Measurements from ENCODE around the gene ZNF497. TPM values are rescaled to one million over a fixed set of nuclear protein-coding genes. Genes with fewer than 3 reads are reported as not detected.
"Not testable (repeated sequence)": the region's sequence is repeated elsewhere in the genome, so short reads cannot be mapped to it uniquely, and the experiment has no call there.

ZNF497 gene
- polyA plus RNA-seq, 1 donor: 2.4 TPM

DNA sequence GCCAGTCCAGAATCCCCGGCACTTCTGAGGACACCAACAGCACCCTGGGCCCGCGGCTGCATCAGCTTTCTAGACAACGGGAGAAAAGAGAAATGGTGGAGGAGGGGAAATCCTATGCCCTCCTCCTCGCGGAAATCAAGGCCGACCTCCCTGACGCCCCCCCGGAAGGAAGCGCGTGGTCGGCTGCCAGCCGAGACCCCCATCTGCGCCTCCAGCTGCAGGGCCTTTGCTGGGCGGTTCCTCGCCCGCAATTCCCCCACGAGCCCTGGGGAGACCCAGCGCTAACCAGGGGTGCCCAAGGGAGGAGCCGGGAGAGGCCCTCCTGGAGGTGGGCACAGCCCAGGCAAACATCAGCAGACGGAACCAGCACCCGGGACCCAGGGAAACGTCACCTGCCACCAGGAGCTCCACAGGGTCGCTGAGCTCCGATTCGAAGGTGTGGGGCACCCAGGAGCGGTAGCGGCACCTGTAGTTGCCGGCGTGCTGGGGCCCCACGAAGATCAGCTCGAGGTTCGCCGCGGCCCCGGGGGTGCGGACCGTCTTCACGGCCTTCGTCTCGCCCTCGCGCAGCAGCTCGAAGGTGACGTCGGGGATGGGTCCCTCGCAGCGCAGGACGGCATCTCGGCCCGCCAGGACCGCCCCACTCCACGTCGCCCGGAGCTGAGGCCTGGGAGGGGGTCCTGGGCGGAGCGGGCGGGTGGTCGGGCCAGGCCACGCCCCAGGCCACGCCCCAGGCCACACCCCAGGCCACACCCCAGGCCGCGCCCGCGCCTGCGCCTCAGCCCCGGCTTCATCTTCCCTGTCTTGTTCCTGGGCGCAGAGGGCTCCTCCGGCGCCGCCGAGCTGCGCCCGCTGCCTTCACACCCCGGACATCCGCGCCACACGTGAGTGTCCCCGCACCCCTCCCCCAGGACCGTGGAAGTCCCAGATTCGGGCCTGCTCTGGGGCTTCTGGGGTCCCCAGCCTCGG is 15.3 kb downstream of the ZNF497 start:
- peak; percentile 18 for DNase-seq

DNA sequence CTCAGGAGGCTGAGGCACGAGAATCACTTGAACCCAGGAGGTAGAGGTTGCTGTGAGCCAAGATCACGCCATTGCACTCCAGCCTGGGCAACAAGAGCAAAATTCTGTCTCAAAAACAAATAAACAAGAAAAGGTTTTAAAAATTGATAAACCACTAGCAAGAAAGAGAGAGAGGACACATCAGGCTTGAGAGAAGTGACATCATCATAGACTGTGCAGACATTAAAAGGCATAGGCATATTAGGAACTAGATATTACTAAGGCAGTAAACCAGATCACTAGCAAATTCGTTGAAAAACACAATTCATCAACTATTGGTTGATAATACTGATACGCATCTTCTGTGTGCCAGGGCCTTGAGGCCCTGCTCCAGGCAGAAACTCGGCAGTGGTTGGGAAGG is 17.0 kb downstream of the ZNF497 start:
- no peak for DNase-seq

DNA sequence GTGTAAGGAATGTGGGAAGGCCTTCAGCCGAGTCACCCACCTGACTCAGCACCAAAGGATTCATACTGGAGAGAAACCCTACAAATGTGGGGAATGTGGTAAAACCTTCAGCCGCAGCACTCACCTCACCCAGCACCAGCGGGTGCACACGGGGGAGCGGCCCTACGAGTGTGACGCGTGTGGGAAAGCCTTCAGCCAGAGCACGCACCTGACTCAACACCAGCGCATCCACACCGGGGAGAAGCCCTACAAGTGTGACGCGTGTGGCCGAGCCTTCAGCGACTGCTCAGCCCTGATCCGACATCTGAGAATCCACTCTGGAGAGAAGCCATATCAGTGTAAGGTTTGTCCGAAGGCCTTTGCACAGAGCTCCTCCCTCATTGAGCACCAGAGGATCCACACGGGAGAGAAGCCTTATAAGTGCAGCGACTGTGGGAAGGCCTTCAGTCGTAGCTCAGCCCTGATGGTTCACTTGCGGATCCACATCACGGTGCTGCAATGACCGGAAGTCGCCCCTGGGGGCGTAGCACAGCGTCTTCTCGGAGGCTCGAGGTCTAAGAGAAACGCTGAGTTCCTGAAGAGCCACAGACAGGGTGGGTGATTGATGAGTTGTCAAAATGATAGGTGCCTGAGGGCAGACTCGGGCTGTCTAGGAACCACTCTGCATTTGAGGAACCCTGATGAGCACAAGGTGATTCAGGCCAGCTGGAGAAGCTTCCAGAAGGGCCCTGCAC is 23.6 kb downstream of the ZNF497 start:
- no peak for DNase-seq

DNA sequence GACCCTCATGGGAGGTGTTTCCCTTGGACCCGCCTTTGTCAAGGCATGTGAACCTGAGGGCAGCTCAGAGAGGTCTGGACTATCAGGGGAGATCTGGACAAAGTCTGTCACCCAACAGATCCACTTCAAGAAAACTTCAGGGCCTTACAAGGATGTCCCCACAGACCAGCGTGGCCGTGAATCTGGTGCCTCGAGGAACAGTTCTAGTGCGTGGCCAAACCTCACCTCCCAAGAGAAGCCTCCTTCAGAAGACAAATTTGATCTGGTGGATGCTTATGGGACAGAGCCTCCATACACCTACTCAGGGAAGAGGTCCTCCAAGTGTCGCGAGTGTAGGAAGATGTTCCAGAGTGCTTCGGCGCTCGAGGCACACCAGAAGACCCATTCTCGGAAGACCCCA is 24.2 kb downstream of the ZNF497 start:
- no peak for DNase-seq

DNA sequence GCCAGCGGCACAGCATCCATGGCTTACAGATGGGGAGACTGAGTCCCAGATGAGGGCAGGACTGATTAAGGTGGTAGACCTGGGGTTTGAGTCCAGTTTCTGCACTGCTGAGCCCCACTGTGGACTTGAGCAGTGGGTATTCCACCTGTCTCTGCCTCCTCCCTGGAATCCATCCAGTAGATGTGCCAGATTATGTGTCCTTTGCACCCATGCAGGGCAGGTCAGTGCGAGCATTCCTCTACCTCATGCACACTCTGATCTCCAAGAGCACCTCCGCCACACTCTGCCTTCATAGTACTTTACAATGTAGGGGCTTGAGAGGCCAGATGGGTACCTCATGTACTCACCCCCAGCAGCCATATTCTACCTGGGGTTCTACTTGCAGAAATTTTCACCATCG is 25.7 kb downstream of the ZNF497 start:
- no peak for DNase-seq

DNA sequence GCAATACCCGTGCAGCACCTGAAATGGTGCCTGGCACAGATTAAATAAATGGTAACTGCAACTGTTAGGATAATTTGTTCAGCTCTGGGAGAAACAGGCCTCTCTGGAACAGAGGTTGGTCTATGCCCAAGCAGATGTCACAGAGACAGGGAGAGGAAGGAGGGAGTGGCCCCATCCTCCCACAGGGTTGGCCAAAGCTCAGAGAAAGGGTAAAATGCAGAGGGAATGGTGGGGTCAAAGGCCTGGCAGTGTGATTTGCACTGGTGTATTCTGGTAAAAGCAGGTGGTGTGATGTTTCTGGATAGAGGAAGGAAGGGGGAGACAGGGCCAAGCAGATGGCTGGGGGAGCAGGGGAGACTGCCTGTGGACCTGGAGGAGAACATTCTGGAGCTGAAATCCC is 26.3 kb downstream of the ZNF497 start:
- DNase-seq: no peak

DNA sequence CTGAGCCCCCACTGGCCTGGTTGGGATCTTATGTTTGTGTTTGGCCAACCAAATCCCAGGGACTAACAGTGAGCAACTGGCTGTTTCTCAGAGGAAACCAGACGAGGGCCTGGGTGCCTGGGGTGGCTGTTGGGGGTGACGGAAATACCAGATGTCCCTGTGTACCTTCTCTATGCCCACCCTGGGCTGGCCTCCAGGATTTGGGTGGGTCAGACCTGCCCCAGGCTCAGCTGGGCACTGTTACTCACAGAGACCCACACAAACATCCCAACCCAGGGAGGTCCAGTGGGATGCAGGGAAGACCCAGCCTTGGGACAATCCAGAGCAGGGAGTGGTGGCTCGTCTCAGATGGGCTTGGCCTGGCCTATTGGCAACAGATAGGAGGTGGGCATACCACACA is 26.9 kb downstream of the ZNF497 start:
- no peak for DNase-seq

DNA sequence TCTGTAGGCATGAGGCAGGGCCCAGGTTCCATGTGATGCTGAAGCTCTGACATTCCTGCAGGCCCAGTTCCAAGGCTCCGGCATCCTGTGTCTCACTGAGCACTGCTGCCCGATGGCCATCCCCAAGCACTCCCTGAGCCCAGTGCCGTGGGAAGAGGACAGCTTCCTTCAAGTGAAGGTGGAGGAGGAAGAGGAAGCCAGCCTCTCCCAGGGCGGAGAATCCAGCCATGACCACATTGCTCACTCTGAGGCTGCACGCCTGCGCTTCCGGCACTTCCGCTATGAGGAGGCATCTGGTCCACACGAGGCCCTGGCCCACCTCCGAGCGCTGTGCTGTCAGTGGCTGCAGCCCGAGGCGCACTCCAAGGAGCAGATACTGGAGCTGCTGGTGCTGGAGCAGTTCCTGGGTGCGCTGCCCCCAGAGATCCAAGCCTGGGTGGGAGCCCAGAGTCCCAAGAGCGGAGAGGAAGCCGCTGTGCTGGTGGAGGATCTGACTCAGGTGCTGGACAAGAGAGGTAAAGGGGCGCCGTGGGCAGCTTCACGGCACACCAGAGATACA is 27.8 kb downstream of the ZNF497 start:
- no peak for DNase-seq

DNA sequence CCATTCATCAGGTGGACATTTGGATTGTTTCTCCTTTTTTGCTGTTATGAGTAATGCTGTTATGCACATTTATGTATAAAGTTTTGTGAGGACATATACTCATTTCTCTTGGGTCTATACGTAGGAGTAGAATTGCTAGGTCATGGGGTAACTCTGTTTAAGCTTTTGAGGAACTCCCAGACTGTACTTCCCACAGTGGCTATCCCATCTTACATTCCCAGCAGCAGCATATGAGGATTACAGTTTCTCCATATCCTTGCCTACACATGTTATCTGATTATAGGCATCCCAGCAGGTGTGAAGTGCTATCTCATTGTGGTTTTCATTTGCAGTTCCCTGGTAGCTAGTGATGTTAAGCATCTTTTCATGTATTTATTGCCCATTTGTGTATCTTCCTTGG is 29.9 kb downstream of the ZNF497 start:
- DNase-seq: no peak

DNA sequence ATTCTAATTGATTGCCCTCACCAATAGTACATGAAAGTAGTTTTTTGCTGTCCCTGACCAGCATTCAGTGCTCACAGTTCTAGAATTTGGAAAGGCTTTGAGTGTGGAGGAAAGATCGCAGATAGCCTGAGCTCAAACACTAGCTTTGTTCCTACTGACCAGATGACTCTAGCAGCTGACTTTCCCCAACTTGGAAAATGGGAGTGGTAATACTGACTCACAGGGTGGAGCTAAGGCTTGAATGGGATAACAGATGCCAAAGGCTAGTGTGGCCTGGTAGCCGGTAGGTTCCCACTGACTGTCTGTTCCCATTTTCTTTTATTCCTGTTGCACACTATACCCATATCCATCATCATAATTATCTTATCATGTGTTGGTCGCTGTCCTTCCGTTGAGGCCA is 32.1 kb downstream of the ZNF497 start:
- DNase-seq: no peak

DNA sequence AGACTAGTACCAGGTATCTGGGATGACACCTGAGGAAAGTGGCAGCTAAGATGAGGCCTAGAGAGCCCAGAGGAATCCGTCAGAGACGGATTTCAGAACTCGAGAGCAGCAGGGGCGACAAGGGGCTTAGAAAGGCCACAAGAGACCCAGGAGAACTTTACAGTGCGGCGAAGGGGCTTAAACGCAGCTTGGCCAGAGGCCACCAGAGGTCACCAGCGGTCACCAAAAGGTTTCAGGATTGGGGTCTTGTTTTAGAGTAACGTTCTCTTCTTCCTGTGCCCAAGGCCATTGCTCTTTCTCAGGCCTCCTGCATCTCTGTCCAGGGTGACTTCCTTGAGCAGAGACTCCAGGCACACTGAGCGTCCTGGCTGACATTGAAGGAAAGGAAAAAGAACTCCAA is 33.6 kb downstream of the ZNF497 start:
- DNase-seq: no peak

DNA sequence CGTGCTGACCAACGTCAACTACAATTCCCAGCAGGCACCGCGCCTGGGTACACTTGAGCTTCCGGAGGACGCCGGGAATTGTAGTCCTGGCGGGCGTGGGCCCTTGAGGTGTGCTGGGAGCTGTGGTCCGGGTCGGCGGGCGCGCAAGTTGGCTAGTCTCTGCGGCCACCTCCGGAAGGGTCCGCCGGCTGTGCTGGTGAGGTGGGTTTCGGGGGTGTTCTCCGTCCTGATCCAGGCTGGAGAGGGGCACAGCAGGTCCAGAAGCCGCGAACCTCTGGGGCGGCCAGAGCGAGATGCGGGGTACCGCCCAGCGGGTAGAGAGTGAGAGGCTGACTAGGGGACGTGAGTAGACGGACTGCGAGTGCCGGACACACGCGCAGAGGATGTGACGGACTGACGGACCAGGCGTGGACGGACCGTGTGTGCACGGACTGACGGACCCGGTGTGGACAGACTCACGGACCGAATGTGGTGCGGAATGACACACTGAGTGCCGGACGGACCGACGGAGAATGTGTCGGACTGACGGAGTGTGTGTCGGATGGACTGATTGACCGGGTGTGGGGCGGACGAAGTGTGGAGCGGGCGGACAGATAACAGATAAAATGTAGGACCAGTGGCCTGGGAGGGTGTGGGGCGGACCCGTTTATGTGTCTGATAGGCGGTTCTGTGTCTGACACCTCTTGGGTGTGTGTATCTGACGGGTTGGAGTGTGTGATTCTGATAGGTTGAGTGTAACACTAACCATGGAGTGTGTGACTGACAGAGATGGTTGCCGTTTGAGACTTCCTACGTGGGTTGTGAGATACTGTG is 35.4 kb downstream of the ZNF497 start, which contains the start of gene ZSCAN22:
TSS of gene ZSCAN22 (plus strand) at position 81 of the 813 bp plus-strand sequence. CDS start 7,809 bp downstream, outside the sequence.
- DNase-seq: peak; percentile 97

DNA sequence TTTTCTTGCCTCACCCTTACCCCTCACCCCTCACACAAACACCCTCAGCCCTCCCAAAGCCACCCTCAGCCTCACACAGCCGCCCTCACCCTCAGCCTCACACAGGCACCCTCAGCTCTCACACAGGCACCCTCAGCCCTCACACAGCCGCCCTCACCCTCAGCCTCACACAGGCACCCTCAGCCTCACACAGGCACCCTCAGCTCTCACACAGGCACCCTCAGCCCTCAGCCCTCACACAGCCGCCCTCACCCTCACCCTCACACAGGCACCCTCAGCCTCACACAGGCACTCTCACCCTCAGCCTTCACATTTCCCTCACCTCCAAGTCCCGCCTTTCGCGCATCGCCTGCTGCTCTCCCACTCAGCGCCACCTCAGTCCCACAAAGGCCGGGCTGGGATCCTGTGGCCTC is 36.0 kb downstream of the ZNF497 start:
- DNase-seq: no peak

DNA sequence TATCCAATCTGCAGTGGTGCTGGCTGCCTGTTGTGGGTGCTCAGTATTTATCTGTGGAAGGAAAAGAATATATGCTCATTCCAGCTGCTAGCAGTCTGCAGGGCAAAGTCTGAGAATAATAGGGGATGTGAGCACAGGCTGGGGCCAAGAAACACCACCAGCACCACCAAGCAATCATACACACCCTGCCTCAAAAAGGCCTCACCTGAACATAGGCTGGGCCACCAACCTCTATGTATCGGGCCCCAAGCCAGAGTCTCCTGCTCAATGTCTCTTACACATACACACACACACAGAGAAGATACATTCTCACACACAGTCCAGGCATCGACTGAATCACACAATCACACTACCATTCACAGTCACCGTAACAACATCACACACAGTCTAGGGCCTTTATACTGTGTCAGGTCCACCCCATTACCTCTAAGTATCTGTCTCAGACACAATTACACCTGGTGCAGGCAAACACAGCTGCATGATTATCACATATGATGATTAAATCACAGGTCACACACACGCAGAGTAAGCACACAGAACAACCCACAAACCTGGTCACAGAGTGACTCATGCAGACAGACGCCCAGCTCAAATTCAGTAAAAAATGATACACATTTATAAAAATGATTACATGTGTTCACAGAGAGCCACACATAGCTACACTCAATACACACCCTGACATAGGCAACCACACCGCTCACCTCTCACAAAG is 37.1 kb downstream of the ZNF497 start:
- DNase-seq: no peak

DNA sequence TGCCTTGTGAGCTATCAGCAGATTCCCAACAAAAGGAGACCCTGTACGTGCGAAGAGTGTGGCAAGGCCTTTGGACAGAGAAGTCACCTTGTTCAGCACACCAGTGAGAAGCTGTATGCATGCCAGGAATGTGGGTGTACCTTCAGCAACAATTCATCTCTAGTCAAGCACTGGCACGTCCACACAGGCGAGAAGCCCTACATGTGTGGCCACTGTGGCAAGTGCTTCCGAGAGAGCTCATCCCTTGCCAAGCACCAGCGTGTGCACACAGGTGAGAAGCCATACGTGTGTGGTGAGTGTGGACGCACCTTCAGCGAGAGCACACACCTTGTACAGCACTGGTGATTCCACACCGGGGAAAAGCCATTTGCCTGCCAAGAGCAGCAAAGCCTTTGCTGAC is 43.3 kb downstream of the ZNF497 start:
- DNase-seq: no peak

DNA sequence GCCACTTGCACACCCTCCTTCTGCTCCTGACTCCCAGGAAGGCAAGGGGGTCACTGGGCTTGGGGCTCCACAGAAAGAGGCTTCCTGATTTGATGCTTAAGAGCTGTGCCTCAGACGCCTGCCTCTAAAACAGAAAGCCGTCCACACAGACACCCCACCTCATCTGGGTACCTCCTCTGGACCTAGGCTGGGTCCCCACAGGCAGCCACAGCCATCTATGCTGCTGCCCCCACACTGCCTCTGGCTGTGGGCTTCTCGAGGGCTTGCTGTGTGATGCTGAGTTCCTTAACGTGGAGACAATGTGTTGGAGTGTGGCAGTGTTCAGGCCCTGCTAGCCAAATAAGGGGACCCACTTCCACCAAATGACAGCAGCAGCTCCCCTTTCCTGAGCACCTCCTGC is 44.3 kb downstream of the ZNF497 start:
- DNase-seq: no peak

DNA sequence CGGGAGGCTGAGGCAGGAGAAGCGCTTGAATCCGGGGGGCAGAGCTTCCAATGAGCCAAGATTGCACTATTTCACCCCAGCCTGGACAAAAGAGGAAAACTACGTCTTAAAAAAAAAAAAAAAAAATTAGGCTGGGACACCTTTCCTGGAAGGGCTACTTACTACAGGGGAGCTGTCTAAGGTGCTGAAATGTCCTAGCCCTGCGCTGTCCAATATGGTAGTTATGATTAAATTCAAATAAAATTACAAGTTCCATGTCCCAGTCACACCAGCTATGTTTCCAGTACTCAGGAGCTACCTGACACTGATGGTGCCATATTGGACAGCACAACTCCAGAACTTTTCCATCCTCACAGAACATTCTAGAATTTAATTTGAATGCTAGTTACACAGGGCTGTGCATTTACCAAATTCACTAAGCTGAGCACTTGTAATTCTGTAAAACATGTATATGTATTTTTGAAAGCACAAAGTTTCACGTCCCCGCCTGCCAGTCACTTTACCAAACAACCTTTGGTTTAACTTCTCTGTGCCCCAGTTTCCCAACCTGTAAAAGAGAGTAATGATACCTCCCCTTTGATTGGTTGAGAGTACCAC is 45.0 kb downstream of the ZNF497 start:
- peak; percentile 45 for DNase-seq

DNA sequence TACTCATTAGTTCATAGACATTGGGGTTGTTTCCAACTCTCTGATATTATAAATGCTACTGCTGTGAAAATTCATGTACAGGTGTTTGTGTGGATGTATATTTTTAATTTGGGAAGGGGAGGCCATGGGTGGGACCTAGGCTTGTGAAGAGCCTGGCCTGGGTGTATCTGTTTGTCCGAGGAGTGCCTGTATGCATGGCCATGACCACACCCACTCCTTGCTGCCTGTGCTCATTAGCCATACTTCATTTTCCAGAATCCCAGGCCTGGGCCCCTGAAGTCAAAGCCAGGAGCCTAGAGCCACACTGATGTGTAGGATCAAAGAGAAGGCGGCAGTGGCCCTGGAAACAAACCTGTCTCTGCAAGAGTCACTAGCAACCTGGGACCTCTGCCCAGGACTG is 47.0 kb downstream of the ZNF497 start:
- DNase-seq: no peak

DNA sequence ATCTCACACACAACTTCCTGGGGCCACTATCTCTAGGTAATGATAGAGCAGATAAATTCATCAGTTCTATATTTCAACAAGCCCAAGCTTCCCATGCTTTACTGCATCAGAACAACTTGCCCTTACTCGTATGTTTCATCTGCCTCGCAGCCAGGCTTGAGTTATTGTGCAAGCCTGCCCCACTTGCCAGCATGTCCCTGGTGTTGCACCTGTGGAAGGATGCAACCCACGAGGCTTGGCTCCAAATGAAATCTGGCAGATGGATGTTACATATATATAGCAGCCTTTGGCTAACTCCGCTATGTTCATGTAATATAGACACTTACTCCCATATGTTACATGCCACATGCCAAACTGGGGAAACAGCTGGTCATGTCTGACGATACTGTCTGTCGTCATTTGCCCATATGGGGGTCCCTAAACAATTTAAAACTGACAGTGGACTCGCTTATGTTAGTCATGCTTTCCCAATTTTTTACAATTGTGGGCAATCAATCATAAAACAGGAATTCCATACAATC is 51.1 kb downstream of the ZNF497 start:
- DNase-seq: no peak

DNA sequence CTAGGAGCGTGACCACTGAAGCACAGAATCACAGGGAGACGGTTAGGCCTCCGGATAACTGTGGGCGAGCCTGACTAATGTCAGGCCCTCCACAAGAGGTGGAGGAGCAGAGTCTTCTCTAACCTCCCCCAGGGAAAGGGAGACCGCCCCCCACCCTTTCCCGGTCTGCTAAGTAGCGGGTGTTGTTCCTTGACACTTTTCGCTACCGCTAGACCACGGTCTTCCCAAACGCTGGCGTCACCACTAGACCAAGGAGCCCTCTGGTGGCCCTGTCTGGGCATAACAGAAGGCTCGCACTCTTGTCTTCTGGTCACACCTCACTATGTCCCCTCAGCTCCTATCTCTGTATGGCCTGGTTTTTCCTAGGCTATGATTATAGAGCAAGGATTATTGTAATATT is 51.9 kb downstream of the ZNF497 start:
- DNase-seq: not testable (repeated sequence)

DNA sequence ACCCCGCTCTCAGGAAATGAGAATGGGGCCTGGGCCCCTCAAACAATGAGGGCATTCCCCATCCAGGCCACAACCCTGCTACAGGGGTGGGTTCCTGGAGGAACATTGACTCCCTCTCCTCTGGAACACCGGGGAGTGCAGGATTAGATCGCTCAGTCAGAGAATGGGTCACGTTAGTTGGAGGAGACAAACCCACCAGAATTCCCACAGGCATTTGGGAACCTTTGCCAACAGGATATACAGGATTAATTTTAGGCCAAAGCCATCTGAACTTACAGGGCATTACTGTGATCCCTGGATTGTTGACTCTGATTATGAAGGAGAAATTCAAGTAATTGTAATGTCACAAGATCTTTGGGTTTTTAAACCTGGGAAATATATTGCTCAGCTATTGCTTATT is 54.8 kb downstream of the ZNF497 start:
- DNase-seq: no peak
